ENCODE measurements around the gene PIGK.

GRCh38 chr1:77219166-77219887 lies at the start of gene PIGK:
- TF ChIP-seq CTCF (IDR thresholded peaks at IDR 0.05; ENCODE audit: low read length) (peak; percentile 10; the same call in 1 of the 2 replicates), EZH2 (IDR thresholded peaks at IDR 0.05; ENCODE audit: borderline replicate concordance, low read length) (no peak)
